Measurements from ENCODE around the gene ASPRV1. TPM values are rescaled to one million over a fixed set of nuclear protein-coding genes. Genes with fewer than 3 reads are reported as not detected.

Gene ASPRV1
- 1 to 10 TPM in 1 of 2 donors, under 1 TPM in 1; 0.73 to 1.2 TPM for total RNA-seq
- polyA plus RNA-seq (ENCODE audit: insufficient read length in 6 of 6) = 1 to 10 TPM; 2.4 to 4.2 (median 3.3) TPM
- long read RNA-seq, donor 1, transcript ASPRV1-201 (1 exons, 2,177 nt) = major isoform, 5 of 5 reads
- long read RNA-seq, donor 1, partial matches to known transcripts = 0 of 5 reads
- long read RNA-seq, donor 1, other reads (novel, unspliced or antisense) = 0 of 5 reads
- long read RNA-seq, donor 2, partial matches to known transcripts = 0 of 3 reads
- long read RNA-seq, donor 2, other reads (novel, unspliced or antisense) = 0 of 3 reads
- long read RNA-seq, donor 3 = 0 reads
- long read RNA-seq, donor 4 = 0 reads
- long read RNA-seq, donor 5, partial matches to known transcripts = 0 of 2 reads
- long read RNA-seq, donor 5, other reads (novel, unspliced or antisense) = 0 of 2 reads
- long read RNA-seq, donor 6, partial matches to known transcripts = 0 of 2 reads
- long read RNA-seq, donor 6, other reads (novel, unspliced or antisense) = 0 of 2 reads
- long read RNA-seq, donor 7, partial matches to known transcripts = 0 of 1 reads
- long read RNA-seq, donor 7, other reads (novel, unspliced or antisense) = 0 of 1 reads
- long read RNA-seq, donor 8, partial matches to known transcripts = 0 of 2 reads
- long read RNA-seq, donor 8, other reads (novel, unspliced or antisense) = 0 of 2 reads
- long read RNA-seq, donor 9 = 0 reads
- long read RNA-seq, donor 10 = 0 reads
- long read RNA-seq, donor 11, partial matches to known transcripts = 0 of 4 reads
- long read RNA-seq, donor 11, other reads (novel, unspliced or antisense) = 0 of 4 reads
- long read RNA-seq, donor 12, partial matches to known transcripts = 0 of 4 reads
- long read RNA-seq, donor 12, other reads (novel, unspliced or antisense) = 0 of 4 reads

GRCh38 chr2:69961496-69961895 is at the start of gene ASPRV1:
Gene ASPRV1 (minus strand): TSS chr2:69961631. CDS start chr2:69961436, 195 bp downstream.
- H3K36me3 ChIP-seq = no peaks in the 10 kb centered on the region
- TF ChIP-seq CTCF (IDR thresholded peaks at IDR 0.05) = no peak
- no peak within 1 kb of the TSS for H3K4me3 ChIP-seq
- ATAC-seq (no peak), DNase-seq (no peak)
- H3K27ac ChIP-seq = no peak within 1 kb of the TSS
- intact Hi-C loops (cut with DNase I) = no loop called here
- no peaks in the 10 kb centered on the region for H3K9me3 ChIP-seq
- peaks cover 0 to 7% of the 10 kb centered on the region in 2 donors for H3K4me1 ChIP-seq
- H3K27me3 ChIP-seq = no peaks in the 10 kb centered on the region

- peak; percentile 39 for ATAC-seq
- no peak for DNase-seq
Observed at GRCh38 chr2:70010576-70011111, 49.2 kb upstream of the ASPRV1 start.

GRCh38 chr2:70009762-70010575 is 48.5 kb upstream of the ASPRV1 start:
- intact Hi-C loops (cut with DNase I) = no loop called here
- no peaks in the 10 kb centered on the region for H3K9me3 ChIP-seq
- peak; percentile 85 for ATAC-seq
- H3K4me3 ChIP-seq = no peak overlapping the region
- no peaks in the 10 kb centered on the region for H3K27me3 ChIP-seq
- no peak for TF ChIP-seq CTCF (IDR thresholded peaks at IDR 0.05)
- peaks cover 0 to 12% of the 10 kb centered on the region in 2 donors for H3K4me1 ChIP-seq
- DNase-seq = peak in 1 of 4 donors; percentile 64
- H3K27ac ChIP-seq = no peak overlapping the region
- H3K36me3 ChIP-seq = no peaks in the 10 kb centered on the region

More at GRCh38 chr2:70010576-70011111, 49.2 kb upstream of the ASPRV1 start:
- H3K4me1 ChIP-seq = peaks cover 0 to 12% of the 10 kb centered on the region in 2 donors
- H3K4me3 ChIP-seq = no peak overlapping the region
- H3K27ac ChIP-seq = no peak overlapping the region
- no peaks in the 10 kb centered on the region for H3K36me3 ChIP-seq
- intact Hi-C loops (cut with DNase I) = no loop called here
- no peaks in the 10 kb centered on the region for H3K9me3 ChIP-seq
- no peak for TF ChIP-seq CTCF (IDR thresholded peaks at IDR 0.05)
- no peaks in the 10 kb centered on the region for H3K27me3 ChIP-seq

GRCh38 chr2:70008290-70008689 is 46.9 kb upstream of the ASPRV1 start:
- no peaks in the 10 kb centered on the region for H3K36me3 ChIP-seq
- peaks cover 0 to 12% of the 10 kb centered on the region in 2 donors for H3K4me1 ChIP-seq
- no peak for TF ChIP-seq CTCF (IDR thresholded peaks at IDR 0.05)
- H3K27ac ChIP-seq = no peak overlapping the region
- ATAC-seq (no peak), DNase-seq (no peak)
- intact Hi-C loops (cut with DNase I) = no loop called here
- H3K27me3 ChIP-seq = no peaks in the 10 kb centered on the region
- no peaks in the 10 kb centered on the region for H3K9me3 ChIP-seq
- H3K4me3 ChIP-seq = no peak overlapping the region

All from left lung (tissue), 14 donors.